Mammary epithelial cell (primary cell): ENCODE data around the gene NCOA1.

Experiments used
- EZH2 ChIP-seq: IDR thresholded peaks from 2 replicates; pipeline ENCODE4 v1.6.1; 2012; ENCODE audit warnings: low read length, inconsistent platforms, borderline replicate concordance
- TF ChIP-seq, protein P1 (sequence below), 2 donors: IDR thresholded peaks in 1 of 2; conservative IDR thresholded peaks in 1 of 2; 2 replicates each; pipeline ENCODE4 v1.5.1; 2011 to 2012; ENCODE audit warnings: inconsistent platforms in 2 of 2, low read length in 2 of 2, mild to moderate bottlenecking in 2 of 2, control low read depth in 1 of 2, low read depth in 1 of 2; ENCODE audit not compliant: insufficient read depth in 1 of 2; ENCODE audit errors: extremely low read depth in 1 of 2

DNA sequence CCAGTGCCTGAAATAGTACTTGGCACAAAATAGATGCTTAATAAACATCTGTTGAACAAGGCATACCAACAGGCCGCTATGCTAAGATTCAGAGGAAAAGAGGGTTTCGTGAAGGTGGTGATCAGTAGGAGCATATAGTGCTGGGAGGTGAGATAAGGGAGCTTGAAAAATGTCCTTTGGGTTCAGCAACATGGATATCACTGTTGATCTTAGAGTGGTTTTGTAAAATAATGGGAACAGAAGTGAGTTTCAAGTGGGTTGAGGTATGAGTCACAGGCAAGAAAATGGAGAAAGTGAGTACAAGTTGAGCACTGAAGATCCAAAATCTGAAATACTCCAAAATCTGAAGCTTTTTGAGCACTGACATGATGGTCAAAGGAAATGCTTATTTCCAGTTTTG lies 306.6 kb downstream of the NCOA1 start:
- TF ChIP-seq, protein P1, sequence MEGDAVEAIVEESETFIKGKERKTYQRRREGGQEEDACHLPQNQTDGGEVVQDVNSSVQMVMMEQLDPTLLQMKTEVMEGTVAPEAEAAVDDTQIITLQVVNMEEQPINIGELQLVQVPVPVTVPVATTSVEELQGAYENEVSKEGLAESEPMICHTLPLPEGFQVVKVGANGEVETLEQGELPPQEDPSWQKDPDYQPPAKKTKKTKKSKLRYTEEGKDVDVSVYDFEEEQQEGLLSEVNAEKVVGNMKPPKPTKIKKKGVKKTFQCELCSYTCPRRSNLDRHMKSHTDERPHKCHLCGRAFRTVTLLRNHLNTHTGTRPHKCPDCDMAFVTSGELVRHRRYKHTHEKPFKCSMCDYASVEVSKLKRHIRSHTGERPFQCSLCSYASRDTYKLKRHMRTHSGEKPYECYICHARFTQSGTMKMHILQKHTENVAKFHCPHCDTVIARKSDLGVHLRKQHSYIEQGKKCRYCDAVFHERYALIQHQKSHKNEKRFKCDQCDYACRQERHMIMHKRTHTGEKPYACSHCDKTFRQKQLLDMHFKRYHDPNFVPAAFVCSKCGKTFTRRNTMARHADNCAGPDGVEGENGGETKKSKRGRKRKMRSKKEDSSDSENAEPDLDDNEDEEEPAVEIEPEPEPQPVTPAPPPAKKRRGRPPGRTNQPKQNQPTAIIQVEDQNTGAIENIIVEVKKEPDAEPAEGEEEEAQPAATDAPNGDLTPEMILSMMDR (conservative IDR thresholded peaks at IDR 0.05 in 1 of 2, IDR thresholded peaks at IDR 0.05 in 1 of 2; ENCODE audit: extremely low read depth in 1 of 2, insufficient read depth in 1 of 2, low read depth in 1 of 2, low read length in 2 of 2) = no peak
- no peak for TF ChIP-seq EZH2
